ENCODE measurements around the gene CSRNP3.

DNA sequence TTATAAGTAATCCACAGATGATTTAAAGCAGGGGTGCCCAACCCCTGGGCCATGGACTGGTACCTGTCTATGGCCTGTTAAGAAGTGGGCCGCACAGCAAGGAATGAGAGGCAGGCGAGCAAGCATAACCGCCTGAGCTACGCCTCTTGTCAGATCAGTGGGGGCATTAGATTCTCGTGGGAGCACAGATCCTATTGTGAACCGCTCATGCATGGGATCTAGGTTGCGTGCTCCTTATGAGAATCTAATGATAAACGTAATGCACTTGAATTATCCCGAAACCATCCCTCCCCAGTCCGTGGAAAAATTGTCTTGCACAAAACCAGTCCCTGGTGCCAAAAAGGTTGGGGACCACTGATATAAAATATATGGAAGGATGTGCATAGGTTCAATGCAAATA is 153.7 kb downstream of the CSRNP3 start:
- TF ChIP-seq, protein P1, sequence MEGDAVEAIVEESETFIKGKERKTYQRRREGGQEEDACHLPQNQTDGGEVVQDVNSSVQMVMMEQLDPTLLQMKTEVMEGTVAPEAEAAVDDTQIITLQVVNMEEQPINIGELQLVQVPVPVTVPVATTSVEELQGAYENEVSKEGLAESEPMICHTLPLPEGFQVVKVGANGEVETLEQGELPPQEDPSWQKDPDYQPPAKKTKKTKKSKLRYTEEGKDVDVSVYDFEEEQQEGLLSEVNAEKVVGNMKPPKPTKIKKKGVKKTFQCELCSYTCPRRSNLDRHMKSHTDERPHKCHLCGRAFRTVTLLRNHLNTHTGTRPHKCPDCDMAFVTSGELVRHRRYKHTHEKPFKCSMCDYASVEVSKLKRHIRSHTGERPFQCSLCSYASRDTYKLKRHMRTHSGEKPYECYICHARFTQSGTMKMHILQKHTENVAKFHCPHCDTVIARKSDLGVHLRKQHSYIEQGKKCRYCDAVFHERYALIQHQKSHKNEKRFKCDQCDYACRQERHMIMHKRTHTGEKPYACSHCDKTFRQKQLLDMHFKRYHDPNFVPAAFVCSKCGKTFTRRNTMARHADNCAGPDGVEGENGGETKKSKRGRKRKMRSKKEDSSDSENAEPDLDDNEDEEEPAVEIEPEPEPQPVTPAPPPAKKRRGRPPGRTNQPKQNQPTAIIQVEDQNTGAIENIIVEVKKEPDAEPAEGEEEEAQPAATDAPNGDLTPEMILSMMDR (IDR thresholded peaks at IDR 0.05) = no peak
- no peak for TF ChIP-seq POLR2A (IDR thresholded peaks at IDR 0.05)
